Liver (tissue), 2 donors: ENCODE data around the gene DDX21.

ENCODE experiments used
- REST ChIP-seq: IDR thresholded peaks from 2 replicates; pipeline ENCODE4 v1.6.1; 2016; ENCODE audit warnings: antibody characterized with exemption, mild to moderate bottlenecking
- YY1 ChIP-seq: IDR thresholded peaks from 2 replicates; pipeline ENCODE4 v1.6.1; 2016; ENCODE audit warnings: antibody characterized with exemption, mild to moderate bottlenecking
- TF ChIP-seq, protein P1 (sequence below): fragments of 150-350 bp; IDR thresholded peaks from 2 replicates; pipeline ENCODE4 v1.5.1; 2017; ENCODE audit warnings: improper control_type of control experiment, low read depth, low read length; ENCODE audit not compliant: missing input control
- donor health status: healthy.

DNA sequence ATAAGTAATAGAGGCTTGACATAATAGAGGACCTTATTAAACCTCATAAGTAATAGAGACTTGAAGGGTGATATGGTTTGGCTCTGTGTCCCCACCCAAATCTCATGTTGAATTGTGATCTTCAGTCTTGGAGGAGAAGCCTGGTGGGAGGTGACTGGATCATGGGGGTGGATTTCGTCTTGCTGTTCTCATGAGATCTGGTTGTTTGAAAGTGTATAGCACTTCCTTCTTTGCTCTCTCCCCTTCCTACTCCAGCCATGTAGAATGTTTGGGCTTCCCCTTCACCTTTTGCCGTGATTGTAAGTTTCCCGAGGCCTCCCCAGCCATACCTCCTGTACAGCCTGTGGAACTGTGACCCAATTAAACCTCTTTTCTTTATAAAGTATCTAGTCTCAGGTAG, 41.2 kb downstream of the DDX21 start:
- TF ChIP-seq REST: no peak
- TF ChIP-seq, protein P1, sequence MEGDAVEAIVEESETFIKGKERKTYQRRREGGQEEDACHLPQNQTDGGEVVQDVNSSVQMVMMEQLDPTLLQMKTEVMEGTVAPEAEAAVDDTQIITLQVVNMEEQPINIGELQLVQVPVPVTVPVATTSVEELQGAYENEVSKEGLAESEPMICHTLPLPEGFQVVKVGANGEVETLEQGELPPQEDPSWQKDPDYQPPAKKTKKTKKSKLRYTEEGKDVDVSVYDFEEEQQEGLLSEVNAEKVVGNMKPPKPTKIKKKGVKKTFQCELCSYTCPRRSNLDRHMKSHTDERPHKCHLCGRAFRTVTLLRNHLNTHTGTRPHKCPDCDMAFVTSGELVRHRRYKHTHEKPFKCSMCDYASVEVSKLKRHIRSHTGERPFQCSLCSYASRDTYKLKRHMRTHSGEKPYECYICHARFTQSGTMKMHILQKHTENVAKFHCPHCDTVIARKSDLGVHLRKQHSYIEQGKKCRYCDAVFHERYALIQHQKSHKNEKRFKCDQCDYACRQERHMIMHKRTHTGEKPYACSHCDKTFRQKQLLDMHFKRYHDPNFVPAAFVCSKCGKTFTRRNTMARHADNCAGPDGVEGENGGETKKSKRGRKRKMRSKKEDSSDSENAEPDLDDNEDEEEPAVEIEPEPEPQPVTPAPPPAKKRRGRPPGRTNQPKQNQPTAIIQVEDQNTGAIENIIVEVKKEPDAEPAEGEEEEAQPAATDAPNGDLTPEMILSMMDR: no peak
- TF ChIP-seq YY1: no peak
